Measurements from ENCODE around the gene FGF14. TPM values are rescaled to one million over a fixed set of nuclear protein-coding genes. Genes with fewer than 3 reads are reported as not detected.

Gene FGF14
- total RNA-seq, 1 donor from 2014 or later = not detected

DNA sequence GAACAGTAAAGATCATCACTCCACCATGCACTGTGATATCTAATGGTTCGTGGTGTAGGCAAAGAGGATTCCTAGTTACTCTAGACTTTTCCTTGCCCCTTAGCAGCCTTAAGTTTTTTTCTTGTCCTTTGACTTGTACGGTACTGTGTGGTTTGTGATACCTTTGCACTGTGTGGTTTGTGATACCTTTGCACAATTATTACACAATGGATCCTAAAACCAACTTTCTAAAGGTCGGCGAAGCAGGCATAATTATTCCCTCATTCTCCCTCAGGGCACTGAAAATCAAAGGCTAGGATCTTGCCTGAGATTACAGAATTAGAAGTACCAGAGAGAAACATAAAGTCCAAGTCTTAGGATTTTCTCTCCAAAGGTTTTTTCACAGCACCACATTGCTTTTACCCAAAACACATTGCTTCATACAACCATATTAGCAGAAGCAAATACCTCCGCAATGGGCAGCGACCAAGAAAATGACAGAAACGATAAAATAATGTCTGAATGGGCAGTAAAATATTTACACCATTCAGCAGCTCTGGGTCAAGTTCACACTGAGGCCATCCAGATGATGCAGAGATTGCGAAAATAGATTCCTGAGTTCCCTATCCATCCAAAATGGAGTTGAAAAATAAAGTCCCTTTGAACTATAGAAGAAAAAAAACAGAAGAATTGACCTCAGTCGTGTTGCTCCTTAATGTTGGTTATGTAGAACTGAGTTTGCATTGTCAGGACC lies 106.4 kb downstream of the FGF14 start:
- no peak overlapping the region for H3K4me3 ChIP-seq (ENCODE audit: low read depth, low read length)
- no peak for TF ChIP-seq CTCF (IDR thresholded peaks at IDR 0.05; ENCODE audit: insufficient read depth, low read length, poor library complexity, severe bottlenecking)
- no peak for DNase-seq (ENCODE audit: low read depth)
- H3K27me3 ChIP-seq (ENCODE audit: control insufficient read depth, insufficient read depth, low read length) = no peaks in the 10 kb centered on the region
- H3K36me3 ChIP-seq (ENCODE audit: control insufficient read depth, insufficient read depth, low read length) = no peaks in the 10 kb centered on the region

DNA sequence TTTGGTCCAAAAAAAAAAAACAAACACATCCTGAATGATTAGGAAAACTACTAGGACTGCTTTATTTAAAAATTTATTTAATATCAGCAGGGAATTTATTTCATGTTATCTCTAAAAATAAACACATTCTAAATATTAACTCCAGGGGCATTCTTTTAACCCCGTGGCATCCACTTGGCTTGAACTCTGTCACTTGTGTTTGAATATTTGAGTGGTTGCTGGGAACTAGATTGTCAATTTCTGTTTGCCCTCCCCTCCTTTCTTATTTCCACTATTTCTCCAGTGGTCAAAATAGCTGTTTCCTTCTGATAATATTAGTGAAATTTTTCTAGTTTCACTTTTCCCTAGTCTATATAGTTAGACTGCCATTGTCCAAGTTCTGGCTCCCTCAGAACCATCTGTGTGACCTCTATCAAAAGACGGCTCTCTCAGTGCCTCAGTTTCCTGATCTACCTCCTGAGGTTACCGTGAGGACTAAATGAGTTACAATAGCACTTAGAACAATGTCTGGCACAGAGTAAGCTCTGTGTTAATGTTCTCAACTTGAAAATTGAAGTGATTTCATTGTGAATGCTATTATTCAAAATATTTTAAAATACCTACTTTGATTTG lies 107.3 kb downstream of the FGF14 start:
- DNase-seq (ENCODE audit: low read depth) = no peak
- no peak for TF ChIP-seq CTCF (IDR thresholded peaks at IDR 0.05; ENCODE audit: insufficient read depth, low read length, poor library complexity, severe bottlenecking)
- H3K36me3 ChIP-seq (ENCODE audit: control insufficient read depth, insufficient read depth, low read length) = no peaks in the 10 kb centered on the region
- no peak overlapping the region for H3K4me3 ChIP-seq (ENCODE audit: low read depth, low read length)
- no peaks in the 10 kb centered on the region for H3K27me3 ChIP-seq (ENCODE audit: control insufficient read depth, insufficient read depth, low read length)

GRCh38 chr13:102293723-102294122 lies 108.1 kb downstream of the FGF14 start:
- no peak for TF ChIP-seq CTCF (IDR thresholded peaks at IDR 0.05; ENCODE audit: insufficient read depth, low read length, poor library complexity, severe bottlenecking)
- H3K27me3 ChIP-seq (ENCODE audit: control insufficient read depth, insufficient read depth, low read length) = no peaks in the 10 kb centered on the region
- H3K4me3 ChIP-seq (ENCODE audit: low read depth, low read length) = no peak overlapping the region
- H3K36me3 ChIP-seq (ENCODE audit: control insufficient read depth, insufficient read depth, low read length) = no peaks in the 10 kb centered on the region
- no peak for DNase-seq (ENCODE audit: low read depth)

GRCh38 chr13:102291587-102292218 lies 110.1 kb downstream of the FGF14 start:
- no peaks in the 10 kb centered on the region for H3K27me3 ChIP-seq (ENCODE audit: control insufficient read depth, insufficient read depth, low read length)
- H3K36me3 ChIP-seq (ENCODE audit: control insufficient read depth, insufficient read depth, low read length) = no peaks in the 10 kb centered on the region
- no peak overlapping the region for H3K4me3 ChIP-seq (ENCODE audit: low read depth, low read length)
- DNase-seq (ENCODE audit: low read depth) = no peak
- no peak for TF ChIP-seq CTCF (IDR thresholded peaks at IDR 0.05; ENCODE audit: insufficient read depth, low read length, poor library complexity, severe bottlenecking)

DNA sequence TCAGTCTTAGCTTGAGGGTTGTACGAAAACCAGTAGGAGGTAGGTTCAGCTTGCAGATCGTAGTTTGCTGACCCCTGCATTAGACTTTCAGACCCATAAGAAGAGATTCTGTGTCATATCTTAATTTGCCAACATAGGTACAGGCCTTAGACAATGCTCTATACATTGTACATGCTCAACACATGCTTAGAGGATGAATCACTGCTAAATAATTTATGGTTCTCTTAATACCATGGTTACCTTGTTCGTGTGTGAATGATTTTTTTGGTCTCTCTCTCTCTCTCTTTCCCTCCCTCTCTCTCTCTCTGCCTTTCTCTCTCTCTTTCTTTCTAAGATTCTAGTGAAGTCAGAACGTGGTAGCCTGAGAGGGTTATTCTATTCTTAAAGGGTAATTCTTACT lies 112.2 kb downstream of the FGF14 start:
- no peak for TF ChIP-seq CTCF (IDR thresholded peaks at IDR 0.05; ENCODE audit: insufficient read depth, low read length, poor library complexity, severe bottlenecking)
- DNase-seq (ENCODE audit: low read depth) = no peak
- Histone ChIP-seq H3K36me3 (ENCODE audit: control insufficient read depth, insufficient read depth, low read length) (no peaks in the 10 kb centered on the region), H3K4me3 (ENCODE audit: low read depth, low read length) (no peak overlapping the region), H3K27me3 (ENCODE audit: control insufficient read depth, insufficient read depth, low read length) (no peaks in the 10 kb centered on the region)
